ENCODE measurements around the gene PPIL6.

The PPIL6 gene

GRCh38 chr6:109440331-109441068 lies at the start of gene PPIL6, which contains the start of gene SMPD2:
TSS of gene PPIL6 (minus strand) at chr6:109440628. CDS start at chr6:109440590, 38 bp downstream.
TSS of gene SMPD2 (plus strand) at chr6:109440724. CDS start at chr6:109441122, 398 bp downstream.
- peak; percentile 52 to 86 for DNase-seq

- no peak for DNase-seq
Measured at GRCh38 chr6:109488001-109488400, 47.6 kb upstream of the PPIL6 start.

- no peak for DNase-seq
Measured at GRCh38 chr6:109486068-109486467, 45.6 kb upstream of the PPIL6 start.

GRCh38 chr6:109485266-109485935 lies 45.0 kb upstream of the PPIL6 start:
- DNase-seq, result peak in 1 of 2 experiments; percentile 21

GRCh38 chr6:109484122-109484521 lies 43.7 kb upstream of the PPIL6 start:
- peak in 1 of 2 experiments; percentile 36 for DNase-seq

- no peak for DNase-seq
Measured at GRCh38 chr6:109483735-109484057, 43.3 kb upstream of the PPIL6 start.

- DNase-seq, result peak; percentile 68 to 87
Measured at GRCh38 chr6:109482905-109483734, 42.7 kb upstream of the PPIL6 start, which contains the start of gene ZBTB24. TSS of gene ZBTB24 (minus strand) at chr6:109483219. CDS start at chr6:109482026, 1,193 bp downstream.

GRCh38 chr6:109480993-109481480 lies 40.6 kb upstream of the PPIL6 start:
- DNase-seq, result no peak

GRCh38 chr6:109478841-109479624 lies 38.6 kb upstream of the PPIL6 start:
- no peak for DNase-seq

- no peak for DNase-seq
Measured at GRCh38 chr6:109478222-109478805, 37.9 kb upstream of the PPIL6 start.

- DNase-seq, result no peak
Measured at GRCh38 chr6:109477725-109478124, 37.3 kb upstream of the PPIL6 start.

- no peak for DNase-seq
Measured at GRCh38 chr6:109477184-109477583, 36.8 kb upstream of the PPIL6 start.

- DNase-seq, result no peak
Measured at GRCh38 chr6:109475625-109476024, 35.2 kb upstream of the PPIL6 start.

GRCh38 chr6:109474995-109475394 lies 34.6 kb upstream of the PPIL6 start:
- no peak for DNase-seq

GRCh38 chr6:109473120-109473519 lies 32.7 kb upstream of the PPIL6 start:
- no peak for DNase-seq

- no peak for DNase-seq
Measured at GRCh38 chr6:109472132-109472995, 31.9 kb upstream of the PPIL6 start.

GRCh38 chr6:109471105-109471810 lies 30.8 kb upstream of the PPIL6 start:
- no peak for DNase-seq

- DNase-seq, result no peak
Measured at GRCh38 chr6:109469591-109470189, 29.3 kb upstream of the PPIL6 start.

- no peak for DNase-seq
Measured at GRCh38 chr6:109467696-109468095, 27.3 kb upstream of the PPIL6 start.

Measured in NCI-H446 (cell line).